ENCODE data around the gene PTPN14.
A peak's percentile ranks its signal among the peaks of the same experiment; 100 is the strongest.

PTPN14 gene

GRCh38 chr1:214548988-214549387 lies 2.4 kb downstream of the PTPN14 start:
- CTCF ChIA-PET: interaction anchor here (1.0 to 3.9 kb wide), 4 partner anchors 9 to 216 kb away, joined by 3 to 20 read pairs (median 4); no protein-coding TSS in a partner anchor
- POLR2A ChIA-PET: interaction anchor here (1.8 to 3.0 kb wide), 2 partner anchors 7 to 23 kb away, joined by 6 to 7 read pairs; no protein-coding TSS in a partner anchor
- DNase-seq (ENCODE audit: extremely low spot score): no peak
- TF ChIP-seq CTBP1 (IDR thresholded peaks at IDR 0.05; ENCODE audit: borderline replicate concordance): no peak
- TF ChIP-seq LEF1 (IDR thresholded peaks at IDR 0.05; ENCODE audit: borderline replicate concordance): no peak
- TF ChIP-seq SP1 (IDR thresholded peaks at IDR 0.05): no peak
- TF ChIP-seq L3MBTL2 (conservative IDR thresholded peaks at IDR 0.05): no peak
- no peak for TF ChIP-seq HDGF (IDR thresholded peaks at IDR 0.05; ENCODE audit: borderline replicate concordance)
- TF ChIP-seq ELF4 (IDR thresholded peaks at IDR 0.05): no peak

DNA sequence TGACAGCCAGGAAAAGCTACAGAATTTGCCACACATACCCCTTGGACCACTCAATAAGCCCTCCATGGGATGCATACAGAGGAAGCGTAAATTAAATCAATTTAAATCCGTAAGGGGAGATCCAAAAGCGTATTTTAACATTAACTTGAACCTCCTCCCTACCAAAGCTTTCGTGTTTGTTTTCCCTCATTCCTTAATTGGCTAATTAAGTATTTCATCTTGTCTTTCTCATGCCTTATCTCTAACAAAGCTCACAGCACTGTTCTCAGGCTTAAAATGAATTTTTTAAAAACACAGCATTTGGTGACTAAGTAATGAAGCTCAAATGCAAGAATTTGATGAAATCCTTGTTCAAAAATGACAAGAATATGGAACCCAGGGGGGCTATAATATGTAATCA lies 3.1 kb downstream of the PTPN14 start:
- TF ChIP-seq NFRKB (IDR thresholded peaks at IDR 0.05): no peak
- no peak for TF ChIP-seq FOXA1 (IDR thresholded peaks at IDR 0.05)
- TF ChIP-seq LEF1 (IDR thresholded peaks at IDR 0.05; ENCODE audit: borderline replicate concordance): no peak
- no peak for TF ChIP-seq BHLHE40 (IDR thresholded peaks at IDR 0.05; ENCODE audit: borderline replicate concordance)
- TF ChIP-seq FOXK2 (IDR thresholded peaks at IDR 0.05): no peak
- no peak for TF ChIP-seq CTBP1 (IDR thresholded peaks at IDR 0.05; ENCODE audit: borderline replicate concordance)
- no peak for TF ChIP-seq ARNT (IDR thresholded peaks at IDR 0.05)
- no peak for TF ChIP-seq TARDBP (IDR thresholded peaks at IDR 0.05)
- no peak for TF ChIP-seq ZNF384 (IDR thresholded peaks at IDR 0.05)
- no peak for TF ChIP-seq SP1 (IDR thresholded peaks at IDR 0.05)
- TF ChIP-seq HDGF (IDR thresholded peaks at IDR 0.05; ENCODE audit: borderline replicate concordance): no peak
- no peak for TF ChIP-seq ELF4 (IDR thresholded peaks at IDR 0.05)
- no peak for TF ChIP-seq L3MBTL2 (conservative IDR thresholded peaks at IDR 0.05)
- no peak for TF ChIP-seq FOXM1 (IDR thresholded peaks at IDR 0.05; ENCODE audit: borderline replicate concordance)
- no peak for TF ChIP-seq SUZ12 (IDR thresholded peaks at IDR 0.05)
- TF ChIP-seq PKNOX1 (IDR thresholded peaks at IDR 0.05): no peak
- ChIA-PET POLR2A (no interaction called here), CTCF (interaction anchor here (1.2 to 1.8 kb wide), 2 partner anchors 21 to 215 kb away, joined by 3 to 4 read pairs; no protein-coding TSS in a partner anchor)
- no peak for DNase-seq (ENCODE audit: extremely low spot score)

DNA sequence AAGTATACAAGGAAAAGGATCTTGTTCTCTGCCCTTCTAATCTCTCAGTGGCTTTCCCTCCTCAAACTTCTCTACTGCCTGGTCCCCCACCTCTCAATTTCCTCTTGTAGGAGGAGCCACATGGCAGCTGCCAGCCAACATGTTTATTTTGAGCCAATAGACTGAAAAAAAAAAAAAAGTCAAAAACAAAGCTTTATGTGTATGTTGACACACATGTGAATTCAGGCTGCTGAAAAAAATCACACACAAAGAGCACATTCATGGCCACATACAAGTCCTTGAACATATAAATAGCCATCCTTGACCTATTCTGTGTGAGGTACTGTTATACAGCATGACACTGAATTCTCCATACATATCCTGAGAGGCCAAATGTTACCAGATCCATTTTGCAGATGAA lies 3.7 kb downstream of the PTPN14 start:
- POLR2A ChIA-PET: no interaction called here
- TF ChIP-seq ZNF384 (IDR thresholded peaks at IDR 0.05): peak; percentile 69; the same call in 1 of the 2 replicates
- TF ChIP-seq FOXK2 (IDR thresholded peaks at IDR 0.05): no peak
- TF ChIP-seq ELF4 (IDR thresholded peaks at IDR 0.05): no peak

DNA sequence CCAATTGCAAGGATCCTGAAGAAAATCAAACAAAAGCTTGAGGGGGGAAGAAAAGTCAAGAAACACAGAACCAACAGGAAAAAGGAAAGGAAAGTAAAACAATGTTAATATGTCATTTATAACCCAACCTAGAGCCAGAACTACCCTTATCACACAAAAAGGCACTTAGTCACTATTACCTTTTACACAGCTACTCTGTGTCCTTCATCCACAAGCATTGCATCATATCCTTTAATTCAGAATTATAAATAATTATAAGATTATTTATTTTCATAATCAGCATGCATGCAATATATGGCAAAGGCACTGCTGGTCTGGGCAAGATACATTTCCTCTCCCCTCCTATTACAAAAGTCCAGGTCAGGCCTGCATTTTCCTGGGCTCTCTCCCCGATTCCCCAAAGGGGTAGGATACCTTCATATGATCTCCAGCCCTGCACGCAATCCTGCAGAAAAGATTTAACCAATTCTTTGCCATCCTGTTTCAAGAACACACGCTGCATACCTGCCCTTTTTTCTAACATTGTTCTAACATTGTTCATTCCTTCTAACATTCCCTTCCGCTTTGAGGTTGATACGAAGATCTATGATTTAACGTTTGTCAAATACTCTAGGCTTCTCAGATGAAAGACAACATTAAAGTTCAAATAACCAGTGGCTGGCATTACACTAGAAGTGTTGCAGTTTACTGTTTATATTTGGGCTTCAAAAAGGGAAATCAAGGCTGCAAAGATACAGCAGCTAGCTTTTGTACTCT lies 4.3 kb downstream of the PTPN14 start:
- TF ChIP-seq SUZ12 (IDR thresholded peaks at IDR 0.05) (no peak), SP1 (IDR thresholded peaks at IDR 0.05) (no peak), NFRKB (IDR thresholded peaks at IDR 0.05) (no peak), FOXK2 (IDR thresholded peaks at IDR 0.05) (no peak), LEF1 (IDR thresholded peaks at IDR 0.05; ENCODE audit: borderline replicate concordance) (no peak), L3MBTL2 (conservative IDR thresholded peaks at IDR 0.05) (no peak), ARNT (IDR thresholded peaks at IDR 0.05) (no peak)
- DNase-seq (ENCODE audit: extremely low spot score): no peak
- ChIA-PET POLR2A (no interaction called here), CTCF (no interaction called here)

More for the DNA sequence above, 3.7 kb downstream of the PTPN14 start:
- no peak for DNase-seq (ENCODE audit: extremely low spot score)
- CTCF ChIA-PET: interaction anchor here (1.2 kb wide), 1 partner anchor 215 kb away, joined by 3 read pairs; no protein-coding TSS in a partner anchor

GRCh38 chr1:214546084-214546483 lies 5.3 kb downstream of the PTPN14 start:
- ChIA-PET CTCF (interaction anchor here (0.7 kb wide), 1 partner anchor 214 kb away, joined by 3 read pairs; no protein-coding TSS in a partner anchor), POLR2A (no interaction called here)
- DNase-seq (ENCODE audit: extremely low spot score): no peak
- TF ChIP-seq FOXK2 (IDR thresholded peaks at IDR 0.05) (no peak), ZNF384 (IDR thresholded peaks at IDR 0.05) (no peak), SUZ12 (IDR thresholded peaks at IDR 0.05) (no peak), L3MBTL2 (conservative IDR thresholded peaks at IDR 0.05) (no peak), SP1 (IDR thresholded peaks at IDR 0.05) (no peak), FOXM1 (IDR thresholded peaks at IDR 0.05; ENCODE audit: borderline replicate concordance) (no peak), LEF1 (IDR thresholded peaks at IDR 0.05; ENCODE audit: borderline replicate concordance) (no peak), ARNT (IDR thresholded peaks at IDR 0.05) (no peak), TARDBP (IDR thresholded peaks at IDR 0.05) (no peak), FOXA1 (IDR thresholded peaks at IDR 0.05) (no peak), BHLHE40 (IDR thresholded peaks at IDR 0.05; ENCODE audit: borderline replicate concordance) (no peak), CTBP1 (IDR thresholded peaks at IDR 0.05; ENCODE audit: borderline replicate concordance) (no peak), ELF4 (IDR thresholded peaks at IDR 0.05) (no peak)

- POLR2A ChIA-PET: no interaction called here
- CTCF ChIA-PET: interaction anchor here (0.7 kb wide), 1 partner anchor 213 kb away, joined by 3 read pairs; no protein-coding TSS in a partner anchor
- TF ChIP-seq FOXA1 (IDR thresholded peaks at IDR 0.05): no peak
- TF ChIP-seq ARNT (IDR thresholded peaks at IDR 0.05): no peak
- no peak for TF ChIP-seq ZNF384 (IDR thresholded peaks at IDR 0.05)
- TF ChIP-seq SP1 (IDR thresholded peaks at IDR 0.05): no peak
- DNase-seq (ENCODE audit: extremely low spot score): no peak
Measured at GRCh38 chr1:214545293-214545692, 6.1 kb downstream of the PTPN14 start.

DNA sequence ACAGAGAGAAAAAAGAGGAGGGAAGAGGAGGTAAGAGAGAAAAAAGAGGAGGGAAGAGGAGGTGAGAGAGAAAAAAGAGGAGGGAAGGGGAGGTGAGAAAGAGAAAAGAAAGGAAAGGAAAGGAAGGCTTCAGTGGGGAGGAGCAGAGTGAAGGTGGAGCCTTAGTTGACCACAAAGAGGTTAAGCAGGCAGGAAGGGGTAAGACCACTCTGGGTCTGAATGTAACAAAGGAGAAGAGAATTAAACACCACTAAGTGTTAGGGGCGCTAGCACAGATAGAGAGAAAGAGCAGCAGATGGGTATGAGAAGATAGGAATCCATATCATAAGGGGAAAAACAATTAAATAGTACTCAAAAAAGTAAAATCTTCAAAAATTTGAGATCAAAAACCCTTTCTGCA lies 6.6 kb downstream of the PTPN14 start:
- ChIA-PET CTCF (no interaction called here), POLR2A (no interaction called here)
- TF ChIP-seq FOXK2 (IDR thresholded peaks at IDR 0.05) (no peak), FOXM1 (IDR thresholded peaks at IDR 0.05; ENCODE audit: borderline replicate concordance) (no peak), LEF1 (IDR thresholded peaks at IDR 0.05; ENCODE audit: borderline replicate concordance) (no peak)
- no peak for DNase-seq (ENCODE audit: extremely low spot score)
